ENCODE data around the gene HS3ST3A1. TPM values are rescaled to one million over a fixed set of nuclear protein-coding genes. Genes with fewer than 3 reads are reported as not detected.
A peak's percentile ranks its signal among the peaks of the same experiment; 100 is the strongest.

The HS3ST3A1 gene
- total and polyA plus RNA-seq, 4 donors = 2.1 to 4.4 (median 4.1) TPM

- Histone ChIP-seq H3K27me3 (ENCODE audit: control insufficient read depth, insufficient read depth, low read length) (no peaks in the 10 kb centered on the region), H3K4me1 (ENCODE audit: control insufficient read depth, insufficient read depth, low read length) (peaks cover 3% of the 10 kb centered on the region), H3K36me3 (ENCODE audit: control insufficient read depth, insufficient read depth, low read length) (no peaks in the 10 kb centered on the region), H3K27ac (ENCODE audit: low read depth, low read length) (no peak overlapping the region), H3K4me3 (ENCODE audit: low read depth, low read length) (no peak overlapping the region), H3K9me3 (ENCODE audit: control insufficient read depth, insufficient read depth, low read length) (no peaks in the 10 kb centered on the region)
- DNase-seq (ENCODE audit: low read depth in 4 of 6, low spot score in 6 of 6) = no peak
- no CpG with 5 or more reads among the region's 3 CpGs for WGBS (ENCODE audit: insufficient coverage)
These were observed 136.1 kb downstream of the HS3ST3A1 start for GRCh38 chr17:13465678-13466077.

GRCh38 chr17:13462673-13463124, 139.0 kb downstream of the HS3ST3A1 start:
- Histone ChIP-seq H3K27ac (ENCODE audit: low read depth, low read length) (no peak overlapping the region), H3K36me3 (ENCODE audit: control insufficient read depth, insufficient read depth, low read length) (no peaks in the 10 kb centered on the region)

GRCh38 chr17:13462146-13462545, 139.6 kb downstream of the HS3ST3A1 start:
- DNase-seq (ENCODE audit: low read depth in 4 of 6, low spot score in 6 of 6) = no peak
- H3K9me3 ChIP-seq (ENCODE audit: control insufficient read depth, insufficient read depth, low read length) = no peaks in the 10 kb centered on the region
- H3K4me3 ChIP-seq (ENCODE audit: low read depth, low read length) = no peak overlapping the region
- H3K27me3 ChIP-seq (ENCODE audit: control insufficient read depth, insufficient read depth, low read length) = no peaks in the 10 kb centered on the region
- 100% methylated on average over 1 of the region's 1 CpG for WGBS (ENCODE audit: insufficient coverage)
- H3K36me3 ChIP-seq (ENCODE audit: control insufficient read depth, insufficient read depth, low read length) = no peaks in the 10 kb centered on the region
- H3K27ac ChIP-seq (ENCODE audit: low read depth, low read length) = no peak overlapping the region
- peaks cover 3% of the 10 kb centered on the region for H3K4me1 ChIP-seq (ENCODE audit: control insufficient read depth, insufficient read depth, low read length)

More at GRCh38 chr17:13462673-13463124, 139.0 kb downstream of the HS3ST3A1 start:
- Histone ChIP-seq H3K27me3 (ENCODE audit: control insufficient read depth, insufficient read depth, low read length) (no peaks in the 10 kb centered on the region), H3K9me3 (ENCODE audit: control insufficient read depth, insufficient read depth, low read length) (no peaks in the 10 kb centered on the region), H3K4me1 (ENCODE audit: control insufficient read depth, insufficient read depth, low read length) (peaks cover 3% of the 10 kb centered on the region), H3K4me3 (ENCODE audit: low read depth, low read length) (no peak overlapping the region)
- 55% methylated on average over 6 of the region's 8 CpGs for WGBS (ENCODE audit: insufficient coverage)
- DNase-seq (ENCODE audit: low read depth in 4 of 6, low spot score in 6 of 6) = no peak

- Histone ChIP-seq H3K9me3 (ENCODE audit: control insufficient read depth, insufficient read depth, low read length) (no peaks in the 10 kb centered on the region), H3K36me3 (ENCODE audit: control insufficient read depth, insufficient read depth, low read length) (no peaks in the 10 kb centered on the region), H3K27ac (ENCODE audit: low read depth, low read length) (no peak overlapping the region), H3K27me3 (ENCODE audit: control insufficient read depth, insufficient read depth, low read length) (no peaks in the 10 kb centered on the region), H3K4me3 (ENCODE audit: low read depth, low read length) (no peak overlapping the region), H3K4me1 (ENCODE audit: control insufficient read depth, insufficient read depth, low read length) (peaks cover 3% of the 10 kb centered on the region)
- no CpG with 5 or more reads among the region's 3 CpGs for WGBS (ENCODE audit: insufficient coverage)
- no peak for DNase-seq (ENCODE audit: low read depth in 4 of 6, low spot score in 6 of 6)
These were observed 141.3 kb downstream of the HS3ST3A1 start for GRCh38 chr17:13460261-13461000.

DNA sequence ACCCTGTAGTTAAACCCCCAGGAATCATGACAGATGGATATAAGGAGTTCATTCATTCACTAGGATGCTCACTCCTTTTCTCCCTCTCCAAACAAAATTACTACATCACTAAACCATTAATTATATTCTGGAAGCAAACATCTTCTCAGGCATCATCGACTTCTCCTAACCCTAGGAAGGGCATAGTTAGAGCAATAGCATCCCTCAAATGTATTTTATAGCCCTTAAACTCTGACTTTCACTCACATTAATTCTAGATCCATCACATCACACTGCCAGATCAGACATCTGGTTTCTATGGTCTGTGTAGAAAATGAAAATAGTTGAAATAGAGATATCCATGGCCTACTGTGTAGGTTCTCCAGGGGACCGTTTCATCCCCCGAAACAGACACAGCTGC, 143.9 kb downstream of the HS3ST3A1 start:
- DNase-seq (ENCODE audit: low read depth in 4 of 6, low spot score in 6 of 6) = peak in 1 of 6 donors; percentile 11
- no peak overlapping the region for H3K27ac ChIP-seq (ENCODE audit: low read depth, low read length)
- H3K9me3 ChIP-seq (ENCODE audit: control insufficient read depth, insufficient read depth, low read length) = no peaks in the 10 kb centered on the region
- H3K4me3 ChIP-seq (ENCODE audit: low read depth, low read length) = no peak overlapping the region
- peaks cover 3% of the 10 kb centered on the region for H3K4me1 ChIP-seq (ENCODE audit: control insufficient read depth, insufficient read depth, low read length)
- no peaks in the 10 kb centered on the region for H3K36me3 ChIP-seq (ENCODE audit: control insufficient read depth, insufficient read depth, low read length)
- WGBS (ENCODE audit: insufficient coverage) = no CpG with 5 or more reads among the region's 3 CpGs
- no peaks in the 10 kb centered on the region for H3K27me3 ChIP-seq (ENCODE audit: control insufficient read depth, insufficient read depth, low read length)

Small RNAs within 50 kb of the gene (small RNA-seq; reads per million reads assigned to genes)
- not detected for gene MIR548H3 (ENCODE audit: low replicate concordance)
